ENCODE results near the gene KCNAB1.

Gene KCNAB1

GRCh38 chr3:156511987-156512677, 391.8 kb downstream of the KCNAB1 start:
- no peak for DNase-seq

- no peak for DNase-seq
These were observed 393.2 kb downstream of the KCNAB1 start for GRCh38 chr3:156513619-156514018.

- no peak for DNase-seq
These were observed 395.9 kb downstream of the KCNAB1 start for GRCh38 chr3:156516284-156516683.

GRCh38 chr3:156516961-156517360, 396.6 kb downstream of the KCNAB1 start:
- DNase-seq, result no peak

- peak; percentile 22 for DNase-seq
These were observed 398.3 kb downstream of the KCNAB1 start for GRCh38 chr3:156518726-156519125.

- no peak for DNase-seq
These were observed 399.4 kb downstream of the KCNAB1 start for GRCh38 chr3:156519758-156520162.

- peak; percentile 9 for DNase-seq
These were observed 402.3 kb downstream of the KCNAB1 start for GRCh38 chr3:156522673-156523072.

- no peak for DNase-seq
These were observed 405.4 kb downstream of the KCNAB1 start for GRCh38 chr3:156525808-156526207.

GRCh38 chr3:156527060-156527459, 406.7 kb downstream of the KCNAB1 start:
- DNase-seq, result no peak

- no peak for DNase-seq
These were observed 410.6 kb downstream of the KCNAB1 start for GRCh38 chr3:156530980-156531379.

GRCh38 chr3:156532730-156533129, 412.4 kb downstream of the KCNAB1 start:
- DNase-seq, result no peak

GRCh38 chr3:156533205-156533604, 412.8 kb downstream of the KCNAB1 start:
- DNase-seq, result no peak

- DNase-seq, result no peak
These were observed 414.8 kb downstream of the KCNAB1 start for GRCh38 chr3:156535162-156535627.

GRCh38 chr3:156535798-156536197, 415.4 kb downstream of the KCNAB1 start:
- no peak for DNase-seq

- DNase-seq, result no peak
These were observed 416.3 kb downstream of the KCNAB1 start for GRCh38 chr3:156536524-156537316.

- DNase-seq, result no peak
These were observed 418.7 kb downstream of the KCNAB1 start for GRCh38 chr3:156539051-156539450.

GRCh38 chr3:156539802-156540201, 419.4 kb downstream of the KCNAB1 start:
- DNase-seq, result no peak

GRCh38 chr3:156542101-156543042, 422.0 kb downstream of the KCNAB1 start:
- no peak for DNase-seq

GRCh38 chr3:156543043-156543555, 422.7 kb downstream of the KCNAB1 start:
- DNase-seq, result no peak

GRCh38 chr3:156547637-156548036, 427.3 kb downstream of the KCNAB1 start:
- DNase-seq, result no peak

GRCh38 chr3:156548041-156548687, 427.8 kb downstream of the KCNAB1 start:
- DNase-seq, result no peak

- DNase-seq, result no peak
These were observed 428.5 kb downstream of the KCNAB1 start for GRCh38 chr3:156548902-156549301.

Measured in DMS79 (cell line).